Right lobe of liver (tissue), 4 donors: ENCODE measurements around the gene UBASH3B.

Source experiments
- POLR2A ChIP-seq: fragments of 450-650 bp; IDR thresholded peaks from one replicate; pipeline ENCODE4 v1.6.1; 2017; ENCODE audit warnings: antibody characterized with exemption, mild to moderate bottlenecking
- TF ChIP-seq, protein P1 (sequence below), 4 donors: fragments of 200-600 bp in 3 of 4; fragments of 450-650 bp in 1 of 4; IDR thresholded peaks; one replicate each; pipeline versions ENCODE4 v1.5.1 to v1.8.0; 2016 to 2022; ENCODE audit warnings: antibody characterized with exemption in 4 of 4, mild to moderate bottlenecking in 2 of 4
- donor health status: DM: no; HTN: no; CAD: no.
- donor health status: DM: no; HTN: no; CAD: no.
- donor health status: DM: no; HTN: yes; CAD: no.

GRCh38 chr11:122743097-122743741 lies 87.7 kb downstream of the UBASH3B start:
- TF ChIP-seq, protein P1, sequence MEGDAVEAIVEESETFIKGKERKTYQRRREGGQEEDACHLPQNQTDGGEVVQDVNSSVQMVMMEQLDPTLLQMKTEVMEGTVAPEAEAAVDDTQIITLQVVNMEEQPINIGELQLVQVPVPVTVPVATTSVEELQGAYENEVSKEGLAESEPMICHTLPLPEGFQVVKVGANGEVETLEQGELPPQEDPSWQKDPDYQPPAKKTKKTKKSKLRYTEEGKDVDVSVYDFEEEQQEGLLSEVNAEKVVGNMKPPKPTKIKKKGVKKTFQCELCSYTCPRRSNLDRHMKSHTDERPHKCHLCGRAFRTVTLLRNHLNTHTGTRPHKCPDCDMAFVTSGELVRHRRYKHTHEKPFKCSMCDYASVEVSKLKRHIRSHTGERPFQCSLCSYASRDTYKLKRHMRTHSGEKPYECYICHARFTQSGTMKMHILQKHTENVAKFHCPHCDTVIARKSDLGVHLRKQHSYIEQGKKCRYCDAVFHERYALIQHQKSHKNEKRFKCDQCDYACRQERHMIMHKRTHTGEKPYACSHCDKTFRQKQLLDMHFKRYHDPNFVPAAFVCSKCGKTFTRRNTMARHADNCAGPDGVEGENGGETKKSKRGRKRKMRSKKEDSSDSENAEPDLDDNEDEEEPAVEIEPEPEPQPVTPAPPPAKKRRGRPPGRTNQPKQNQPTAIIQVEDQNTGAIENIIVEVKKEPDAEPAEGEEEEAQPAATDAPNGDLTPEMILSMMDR (IDR thresholded peaks at IDR 0.05) = no peak
- no peak for TF ChIP-seq POLR2A
